Ishikawa (cell line): Measurements from ENCODE around the gene CRTC1.

Source experiments
- CEBPB ChIP-seq: IDR thresholded peaks from 2 replicates; pipeline ENCODE4 v1.6.1; 2012
- CREB1 ChIP-seq: IDR thresholded peaks from 2 replicates; pipeline ENCODE4 v1.6.1; 2012; ENCODE audit warnings: low read depth
- EP300 ChIP-seq: IDR thresholded peaks from 2 replicates; pipeline ENCODE4 v1.6.1; 2012; ENCODE audit warnings: borderline replicate concordance
- MAX ChIP-seq: IDR thresholded peaks from 2 replicates; pipeline ENCODE4 v1.6.1; 2012
- NFIC ChIP-seq: IDR thresholded peaks from 2 replicates; pipeline ENCODE4 v1.6.1; 2012
- RAD21 ChIP-seq: IDR thresholded peaks from 2 replicates; pipeline ENCODE4 v1.6.1; 2012; ENCODE audit warnings: low read depth
- TAF1 ChIP-seq: IDR thresholded peaks from 2 replicates; pipeline ENCODE4 v1.6.1; 2012; ENCODE audit warnings: low read depth, mild to moderate bottlenecking
- TEAD4 ChIP-seq: IDR thresholded peaks from 2 replicates; pipeline ENCODE4 v1.6.1; 2012

- TF ChIP-seq EP300 (no peak), MAX (no peak), TAF1 (no peak), NFIC (no peak), CREB1 (no peak), CEBPB (no peak), RAD21 (no peak), TEAD4 (no peak)
These were observed 62.5 kb downstream of the CRTC1 start for GRCh38 chr19:18745931-18746330.
